Left cardiac atrium (tissue), 4 donors: ENCODE results near the gene CLEC18A. TPM values are rescaled to one million over a fixed set of nuclear protein-coding genes. Genes with fewer than 3 reads are reported as not detected.

Source experiments
- ATAC-seq, 2 donors: fragments of 200-7000 bp; cut with Tn5 transposase; one replicate each; pipeline ENCODE4 v1.9.1; 2020; ENCODE audit warnings: mild to moderate bottlenecking in 2 of 2, moderate library complexity in 2 of 2
- DNase-seq: peaks from one replicate; pipeline ENCODE4 v3.0.0-alpha.2; 2020
- intact Hi-C, 2 donors: fragments of 100-400 bp; cut with DNase I; formaldehyde crosslinking; loops; one replicate each; pipeline versions ENCODE4 v1.14.1 to v1.15.1; 2022 to 2023
- total RNA-seq, 2 donors: library from RNA; stranded (reverse); fragmentation: NEBNext Ultra II Directional; extraction: Animal tissue kit (Norgen Biotek cat#: 25700); gene quantifications; one replicate each; pipeline ENCODE4 v1.2.1, GENCODE V29; 2021
- donor health status: DM: no; HTN: yes; CAD: no.
- donor health status: DM: no; HTN: yes; CAD: no; lungs with severe emphysema.
- donor health status: DM: yes; HTN: yes; CAD: no.
- donor health status: Dilated cardiomyopathy.

The CLEC18A gene
- total RNA-seq, 2 donors from 2014 or later = 0.21 to 0.24 TPM

GRCh38 chr16:69928856-69929400 is 22.2 kb upstream of the CLEC18A start:
- intact Hi-C loops = no loop called here
- no peak for DNase-seq
- no peak for ATAC-seq

- DNase-seq (no peak), ATAC-seq (no peak)
- intact Hi-C loops = no loop called here
Measured at GRCh38 chr16:69929480-69929879, 21.7 kb upstream of the CLEC18A start.

- intact Hi-C loops = loop anchor here (1.0 to 5.0 kb wide), 2 partner anchors 133 to 134 kb away; no protein-coding TSS in a partner anchor
- DNase-seq (peak; percentile 55), ATAC-seq (peak; percentile 68 to 69)
Measured at GRCh38 chr16:69930117-69930776, 20.9 kb upstream of the CLEC18A start.

GRCh38 chr16:69931631-69932030 is 19.5 kb upstream of the CLEC18A start:
- no peak for ATAC-seq
- intact Hi-C loops = loop anchor here in 1 of 2 donors (5.0 kb wide), 1 partner anchor 134 kb away; no protein-coding TSS in a partner anchor
- DNase-seq = no peak

- intact Hi-C loops = loop anchor here in 1 of 2 donors (5.0 kb wide), 1 partner anchor 135 kb away; no protein-coding TSS in a partner anchor
- DNase-seq (no peak), ATAC-seq (no peak)
Measured at GRCh38 chr16:69932228-69932627, 18.9 kb upstream of the CLEC18A start.

GRCh38 chr16:69932691-69933392 is 18.3 kb upstream of the CLEC18A start:
- ATAC-seq (no peak), DNase-seq (no peak)
- intact Hi-C loops = loop anchor here in 1 of 2 donors (5.0 kb wide), 1 partner anchor 136 kb away; no protein-coding TSS in a partner anchor

- ATAC-seq = no peak
- intact Hi-C loops = loop anchor here in 1 of 2 donors (5.0 kb wide), 1 partner anchor 137 kb away; no protein-coding TSS in a partner anchor
- DNase-seq = no peak
Measured at GRCh38 chr16:69934044-69934443, 17.1 kb upstream of the CLEC18A start.

- DNase-seq (no peak), ATAC-seq (no peak)
- intact Hi-C loops = loop anchor here in 1 of 2 donors (5.0 kb wide), 1 partner anchor 137 kb away; no protein-coding TSS in a partner anchor
Measured at GRCh38 chr16:69934751-69935150, 16.4 kb upstream of the CLEC18A start.

- intact Hi-C loops = no loop called here
- ATAC-seq = no peak
Measured at GRCh38 chr16:69935278-69935711, 15.8 kb upstream of the CLEC18A start.

GRCh38 chr16:69935740-69936139 is 15.4 kb upstream of the CLEC18A start:
- DNase-seq = no peak
- intact Hi-C loops = no loop called here
- no peak for ATAC-seq

More at GRCh38 chr16:69935278-69935711, 15.8 kb upstream of the CLEC18A start:
- DNase-seq = no peak

GRCh38 chr16:69936252-69936651 is 14.9 kb upstream of the CLEC18A start:
- intact Hi-C loops = no loop called here
- DNase-seq = no peak
- ATAC-seq = no peak

- DNase-seq = no peak
- intact Hi-C loops = no loop called here
- ATAC-seq = no peak
Measured at GRCh38 chr16:69936751-69937211, 14.4 kb upstream of the CLEC18A start.

- DNase-seq = no peak
- intact Hi-C loops = no loop called here
- no peak for ATAC-seq
Measured at GRCh38 chr16:69937465-69937951, 13.6 kb upstream of the CLEC18A start.

- intact Hi-C loops = no loop called here
- DNase-seq = no peak
- ATAC-seq = no peak
Measured at GRCh38 chr16:69938981-69939820, 11.9 kb upstream of the CLEC18A start.

GRCh38 chr16:69939821-69940585 is 11.1 kb upstream of the CLEC18A start:
- intact Hi-C loops = no loop called here
- no peak for DNase-seq
- ATAC-seq = no peak

GRCh38 chr16:69940676-69941075 is 10.5 kb upstream of the CLEC18A start:
- ATAC-seq (no peak), DNase-seq (no peak)
- intact Hi-C loops = no loop called here

GRCh38 chr16:69941251-69942098 is 9.7 kb upstream of the CLEC18A start:
- ATAC-seq (peak in 1 of 2 donors; percentile 64), DNase-seq (no peak)
- intact Hi-C loops = no loop called here
